WERI-Rb-1 (cell line): ENCODE data around the gene VWDE.
"Not testable (repeated sequence)": the region's sequence is repeated elsewhere in the genome, so short reads cannot be mapped to it uniquely, and the experiment has no call there.

ENCODE experiments used
- DNase-seq: peaks from one replicate; pipeline ENCODE4 v3.0.0-alpha.2; 2020
- H3K27ac ChIP-seq: fragments of 250-450 bp; sonication (Bioruptor Pico); 2 replicates; pipeline ENCODE4 v1.5.1; 2020; ENCODE audit warnings: mild to moderate bottlenecking, moderate library complexity
- H3K27me3 ChIP-seq: fragments of 250-450 bp; sonication (Bioruptor Pico); 2 replicates; pipeline ENCODE4 v1.5.1; 2021; ENCODE audit warnings: mild to moderate bottlenecking, low read depth, moderate library complexity; ENCODE audit not compliant: insufficient read depth, severe bottlenecking
- H3K36me3 ChIP-seq: fragments of 250-450 bp; sonication (Bioruptor Pico); 2 replicates; pipeline ENCODE4 v1.5.1; 2020; ENCODE audit warnings: mild to moderate bottlenecking, moderate library complexity
- H3K4me3 ChIP-seq: 2 replicates; pipeline ENCODE4 v1.5.1; 2011; ENCODE audit warnings: low read depth, mild to moderate bottlenecking, control low read depth, low read length
- H3K9me3 ChIP-seq: fragments of 250-450 bp; sonication (Bioruptor Pico); 2 replicates; pipeline ENCODE4 v1.5.1; 2021; ENCODE audit warnings: mild to moderate bottlenecking, moderate library complexity; ENCODE audit not compliant: severe bottlenecking
- CTCF ChIP-seq: IDR thresholded peaks from 2 replicates; pipeline ENCODE4 v1.5.1; 2011; ENCODE audit warnings: low read depth, mild to moderate bottlenecking, control low read depth, inconsistent platforms, low read length

Gene VWDE

GRCh38 chr7:12403287-12404181 lies at the start of gene VWDE:
Gene VWDE, minus strand, starts transcription at chr7:12403865. Its CDS starts 149 bp downstream, at chr7:12403716.
- no peaks in the 10 kb centered on the region for H3K9me3 ChIP-seq
- no peak within 1 kb of the TSS for H3K27ac ChIP-seq
- no peak for TF ChIP-seq CTCF
- H3K27me3 ChIP-seq = no peaks in the 10 kb centered on the region
- H3K4me3 ChIP-seq = no peak within 1 kb of the TSS
- H3K36me3 ChIP-seq = no peaks in the 10 kb centered on the region
- DNase-seq = no peak

- not testable (repeated sequence) for DNase-seq, H3K27ac ChIP-seq, H3K36me3 ChIP-seq, H3K4me3 ChIP-seq, H3K9me3 ChIP-seq, H3K27me3 ChIP-seq
These were observed 49.5 kb upstream of the VWDE start for GRCh38 chr7:12453136-12453535.

- H3K4me3 ChIP-seq = no peak overlapping the region
- TF ChIP-seq CTCF = no peak
- no peaks in the 10 kb centered on the region for H3K36me3 ChIP-seq
- H3K27me3 ChIP-seq = no peaks in the 10 kb centered on the region
- no peaks in the 10 kb centered on the region for H3K9me3 ChIP-seq
- H3K27ac ChIP-seq = no peak overlapping the region
- no peak for DNase-seq
These were observed 47.0 kb upstream of the VWDE start for GRCh38 chr7:12450615-12451014.

GRCh38 chr7:12444785-12445184 lies 41.1 kb upstream of the VWDE start:
- Histone ChIP-seq H3K27me3 (no peaks in the 10 kb centered on the region), H3K9me3 (no peaks in the 10 kb centered on the region), H3K36me3 (no peaks in the 10 kb centered on the region), H3K4me3 (no peak overlapping the region), H3K27ac (no peak overlapping the region)
- TF ChIP-seq CTCF = no peak
- no peak for DNase-seq

- no peak for TF ChIP-seq CTCF
- no peaks in the 10 kb centered on the region for H3K36me3 ChIP-seq
These were observed 36.6 kb upstream of the VWDE start for GRCh38 chr7:12440229-12440628.

GRCh38 chr7:12436896-12437535 lies 33.4 kb upstream of the VWDE start:
- Histone ChIP-seq H3K27ac (no peak overlapping the region), H3K4me3 (no peak overlapping the region), H3K27me3 (no peaks in the 10 kb centered on the region), H3K9me3 (no peaks in the 10 kb centered on the region), H3K36me3 (no peaks in the 10 kb centered on the region)
- TF ChIP-seq CTCF = peak; percentile 46
- peak; percentile 16 for DNase-seq

More at GRCh38 chr7:12440229-12440628, 36.6 kb upstream of the VWDE start:
- Histone ChIP-seq H3K9me3 (no peaks in the 10 kb centered on the region), H3K27ac (no peak overlapping the region), H3K27me3 (no peaks in the 10 kb centered on the region), H3K4me3 (no peak overlapping the region)
- DNase-seq = no peak
